ENCODE measurements around the gene ZNF138.

DNA sequence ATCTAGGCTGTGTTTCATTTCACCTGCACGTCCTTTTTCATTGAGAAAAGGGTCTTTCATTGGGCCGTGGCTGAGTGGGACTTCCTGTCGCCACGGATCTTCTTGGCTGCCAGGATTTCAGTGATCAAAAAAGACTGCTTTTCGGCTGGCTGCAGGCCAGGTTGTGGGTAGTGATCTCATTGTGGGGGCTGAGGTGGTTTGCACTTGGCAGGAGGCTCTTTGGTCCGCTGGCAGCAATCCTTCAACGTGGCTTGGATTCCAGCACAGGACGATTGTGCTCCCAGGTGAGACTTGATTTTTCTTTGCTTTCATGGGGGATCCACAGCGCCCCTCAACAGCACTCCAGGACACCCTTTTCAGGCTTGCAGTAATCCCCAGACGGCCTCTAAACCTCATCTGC lies 79.9 kb downstream of the ZNF138 start:
- TF ChIP-seq POLR2A (IDR thresholded peaks at IDR 0.05) = no peak
- TF ChIP-seq, protein P1, sequence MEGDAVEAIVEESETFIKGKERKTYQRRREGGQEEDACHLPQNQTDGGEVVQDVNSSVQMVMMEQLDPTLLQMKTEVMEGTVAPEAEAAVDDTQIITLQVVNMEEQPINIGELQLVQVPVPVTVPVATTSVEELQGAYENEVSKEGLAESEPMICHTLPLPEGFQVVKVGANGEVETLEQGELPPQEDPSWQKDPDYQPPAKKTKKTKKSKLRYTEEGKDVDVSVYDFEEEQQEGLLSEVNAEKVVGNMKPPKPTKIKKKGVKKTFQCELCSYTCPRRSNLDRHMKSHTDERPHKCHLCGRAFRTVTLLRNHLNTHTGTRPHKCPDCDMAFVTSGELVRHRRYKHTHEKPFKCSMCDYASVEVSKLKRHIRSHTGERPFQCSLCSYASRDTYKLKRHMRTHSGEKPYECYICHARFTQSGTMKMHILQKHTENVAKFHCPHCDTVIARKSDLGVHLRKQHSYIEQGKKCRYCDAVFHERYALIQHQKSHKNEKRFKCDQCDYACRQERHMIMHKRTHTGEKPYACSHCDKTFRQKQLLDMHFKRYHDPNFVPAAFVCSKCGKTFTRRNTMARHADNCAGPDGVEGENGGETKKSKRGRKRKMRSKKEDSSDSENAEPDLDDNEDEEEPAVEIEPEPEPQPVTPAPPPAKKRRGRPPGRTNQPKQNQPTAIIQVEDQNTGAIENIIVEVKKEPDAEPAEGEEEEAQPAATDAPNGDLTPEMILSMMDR (IDR thresholded peaks at IDR 0.05 in 8 of 11, conservative IDR thresholded peaks at IDR 0.05 in 3 of 11) = no peak
- no peak for TF ChIP-seq POLR2AphosphoS5 (IDR thresholded peaks at IDR 0.05)

Data from spleen (tissue), 7 donors.